ENCODE results near the gene BCKDK.

DNA sequence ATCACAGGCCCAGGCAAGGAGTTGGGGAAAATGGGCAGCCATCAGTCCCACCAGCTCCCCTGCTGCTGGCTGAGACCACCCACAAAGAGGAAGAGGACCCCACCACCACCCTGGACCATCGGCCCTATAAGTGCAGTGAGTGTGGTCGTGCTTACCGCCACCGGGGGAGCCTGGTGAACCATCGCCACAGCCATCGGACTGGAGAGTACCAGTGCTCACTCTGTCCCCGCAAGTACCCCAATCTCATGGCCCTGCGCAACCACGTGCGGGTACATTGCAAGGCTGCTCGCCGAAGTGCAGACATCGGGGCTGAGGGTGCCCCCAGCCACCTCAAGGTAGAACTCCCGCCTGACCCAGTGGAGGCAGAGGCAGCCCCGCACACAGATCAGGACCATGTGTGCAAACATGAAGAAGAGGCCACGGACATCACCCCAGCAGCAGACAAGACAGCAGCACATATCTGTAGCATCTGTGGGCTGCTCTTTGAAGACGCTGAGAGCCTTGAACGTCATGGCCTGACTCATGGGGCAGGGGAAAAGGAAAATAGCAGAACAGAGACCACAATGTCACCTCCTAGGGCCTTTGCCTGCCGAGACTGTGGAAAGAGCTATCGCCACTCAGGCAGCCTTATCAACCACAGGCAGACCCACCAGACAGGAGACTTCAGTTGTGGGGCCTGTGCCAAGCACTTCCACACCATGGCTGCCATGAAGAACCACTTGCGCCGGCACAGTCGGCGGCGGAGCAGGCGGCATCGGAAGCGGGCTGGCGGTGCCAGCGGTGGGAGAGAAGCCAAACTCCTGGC is 30.4 kb upstream of the BCKDK start:
- TF ChIP-seq CTCF (IDR thresholded peaks at IDR 0.05) (no peak), POLR2A (IDR thresholded peaks at IDR 0.05) (no peak), EP300 (IDR thresholded peaks at IDR 0.05) (no peak)

Measured in tibial nerve (tissue), 4 donors.